ENCODE results near the gene EYA3.

The EYA3 gene

GRCh38 chr1:28058971-28059878 is 29.2 kb downstream of the EYA3 start:
- H3K36me3 ChIP-seq (ENCODE audit: insufficient read depth, low read length) = 0 out of 2 replicates have a peak, but pooled peaks cover 7% of the 10 kb centered on the region
- H3K4me1 ChIP-seq (ENCODE audit: insufficient read depth, low read length) = no peaks in the 10 kb centered on the region
- peaks cover 43% of the 10 kb centered on the region for H3K79me2 ChIP-seq (ENCODE audit: insufficient read depth, low read length)
- no peak overlapping the region for H2AFZ ChIP-seq (ENCODE audit: low read depth, low read length)
- no peak overlapping the region for H3K4me3 ChIP-seq (ENCODE audit: low read depth in 1 of 2, low read length in 2 of 2)
- DNase-seq (no peak), ATAC-seq (ENCODE audit: insufficient read depth, low read depth) (no peak)
- no peak overlapping the region for H3K4me2 ChIP-seq (ENCODE audit: insufficient read depth, low read length)
- H3K27me3 ChIP-seq (ENCODE audit: insufficient read depth, low read length, poor library complexity) = no peaks in the 10 kb centered on the region
- 0 out of 2 replicates have a peak, but pooled peaks cover 6% of the 10 kb centered on the region for H4K20me1 ChIP-seq (ENCODE audit: insufficient read depth, low read length)
- no peak overlapping the region for H3K27ac ChIP-seq (ENCODE audit: low read length)
- H3K9ac ChIP-seq (ENCODE audit: low read depth, low read length) = no peak overlapping the region
- TF ChIP-seq EZH2 (IDR thresholded peaks at IDR 0.05; ENCODE audit: borderline replicate concordance, low read depth, low read length, severe bottlenecking) (no peak), CTCF (IDR thresholded peaks at IDR 0.05; ENCODE audit: borderline replicate concordance, extremely low read depth, low read length, poor library complexity, severe bottlenecking) (no peak)
- H3K9me3 ChIP-seq (ENCODE audit: insufficient read depth, low read length, severe bottlenecking) = no peaks in the 10 kb centered on the region

DNA sequence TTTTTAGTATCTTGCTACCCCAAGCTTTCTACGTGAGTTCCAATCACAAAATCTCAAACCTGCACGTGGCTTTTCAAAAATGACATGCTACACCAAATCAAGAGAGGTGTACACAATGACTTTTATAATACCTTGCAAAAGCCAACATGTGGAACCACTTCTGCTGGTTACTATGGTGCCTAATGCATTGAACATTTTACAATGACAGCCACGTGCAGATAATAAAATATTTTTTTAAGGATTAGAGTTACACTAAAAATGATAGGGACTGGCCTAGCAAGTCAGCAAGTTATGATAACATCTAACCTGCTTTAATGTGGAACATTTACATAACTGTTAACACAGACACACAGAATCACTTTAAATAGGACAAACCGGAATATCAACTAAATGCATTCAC is 30.2 kb downstream of the EYA3 start:
- H3K36me3 ChIP-seq (ENCODE audit: insufficient read depth, low read length) = 0 out of 2 replicates have a peak, but pooled peaks cover 7% of the 10 kb centered on the region
- H3K27me3 ChIP-seq (ENCODE audit: insufficient read depth, low read length, poor library complexity) = no peaks in the 10 kb centered on the region
- no peak overlapping the region for H2AFZ ChIP-seq (ENCODE audit: low read depth, low read length)
- H3K27ac ChIP-seq (ENCODE audit: low read length) = no peak overlapping the region
- ATAC-seq (ENCODE audit: insufficient read depth, low read depth) = no peak
- no peaks in the 10 kb centered on the region for H3K9me3 ChIP-seq (ENCODE audit: insufficient read depth, low read length, severe bottlenecking)
- no peak for DNase-seq
- no peak overlapping the region for H3K4me3 ChIP-seq (ENCODE audit: low read depth in 1 of 2, low read length in 2 of 2)
- TF ChIP-seq CTCF (IDR thresholded peaks at IDR 0.05; ENCODE audit: borderline replicate concordance, extremely low read depth, low read length, poor library complexity, severe bottlenecking) = no peak
- TF ChIP-seq EZH2 (IDR thresholded peaks at IDR 0.05; ENCODE audit: borderline replicate concordance, low read depth, low read length, severe bottlenecking) = no peak
- H3K9ac ChIP-seq (ENCODE audit: low read depth, low read length) = no peak overlapping the region
- H4K20me1 ChIP-seq (ENCODE audit: insufficient read depth, low read length) = 0 out of 2 replicates have a peak, but pooled peaks cover 6% of the 10 kb centered on the region
- H3K4me2 ChIP-seq (ENCODE audit: insufficient read depth, low read length) = no peak overlapping the region
- peaks cover 34% of the 10 kb centered on the region for H3K79me2 ChIP-seq (ENCODE audit: insufficient read depth, low read length)
- H3K4me1 ChIP-seq (ENCODE audit: insufficient read depth, low read length) = no peaks in the 10 kb centered on the region

GRCh38 chr1:28056129-28056925 is 32.1 kb downstream of the EYA3 start:
- H3K9ac ChIP-seq (ENCODE audit: low read depth, low read length) = no peak overlapping the region
- H2AFZ ChIP-seq (ENCODE audit: low read depth, low read length) = no peak overlapping the region
- DNase-seq (no peak), ATAC-seq (ENCODE audit: insufficient read depth, low read depth) (no peak)
- H3K79me2 ChIP-seq (ENCODE audit: insufficient read depth, low read length) = peaks cover 21% of the 10 kb centered on the region
- no peak for TF ChIP-seq EZH2 (IDR thresholded peaks at IDR 0.05; ENCODE audit: borderline replicate concordance, low read depth, low read length, severe bottlenecking)
- TF ChIP-seq CTCF (IDR thresholded peaks at IDR 0.05; ENCODE audit: borderline replicate concordance, extremely low read depth, low read length, poor library complexity, severe bottlenecking) = no peak
- H3K9me3 ChIP-seq (ENCODE audit: insufficient read depth, low read length, severe bottlenecking) = no peaks in the 10 kb centered on the region
- no peak overlapping the region for H3K27ac ChIP-seq (ENCODE audit: low read length)
- no peaks in the 10 kb centered on the region for H3K27me3 ChIP-seq (ENCODE audit: insufficient read depth, low read length, poor library complexity)
- 0 out of 2 replicates have a peak, but pooled peaks cover 3% of the 10 kb centered on the region for H4K20me1 ChIP-seq (ENCODE audit: insufficient read depth, low read length)
- no peak overlapping the region for H3K4me2 ChIP-seq (ENCODE audit: insufficient read depth, low read length)
- peaks cover 13% of the 10 kb centered on the region; the same call in 1 of the 2 replicates for H3K36me3 ChIP-seq (ENCODE audit: insufficient read depth, low read length)
- no peaks in the 10 kb centered on the region for H3K4me1 ChIP-seq (ENCODE audit: insufficient read depth, low read length)
- H3K4me3 ChIP-seq (ENCODE audit: low read depth in 1 of 2, low read length in 2 of 2) = no peak overlapping the region

All from DND-41 (cell line).